Prostate gland (tissue), 2 donors: ENCODE results near the gene ACIN1. TPM values are rescaled to one million over a fixed set of nuclear protein-coding genes. Genes with fewer than 3 reads are reported as not detected.

Source experiments
- DNase-seq: peaks from one replicate; pipeline ENCODE4 v3.0.0-alpha.2; 2019; ENCODE audit warnings: low spot score
- H3K27ac ChIP-seq, 2 donors: fragments of 200-600 bp; sonication (generic); 2 replicates each; pipeline ENCODE4 v1.5.1; 2017 to 2019
- H3K27me3 ChIP-seq: fragments of 200-600 bp; sonication (generic); replicated peaks from 2 replicates; pipeline ENCODE4 v1.5.1; 2019; ENCODE audit not compliant: insufficient read depth
- H3K36me3 ChIP-seq, 2 donors: fragments of 200-600 bp; sonication (generic); 1 replicate in 1 of 2; 2 replicates in 1 of 2; pipeline versions ENCODE4 v1.5.1 to v1.8.1; 2017 to 2019
- H3K4me1 ChIP-seq: fragments of 200-600 bp; sonication (generic); replicated peaks from 2 replicates; pipeline ENCODE4 v1.5.1; 2019
- H3K4me3 ChIP-seq, 2 donors: fragments of 200-600 bp; sonication (generic); 2 replicates each; pipeline ENCODE4 v1.5.1; 2017 to 2019
- H3K9me3 ChIP-seq: fragments of 200-600 bp; sonication (generic); 2 replicates; pipeline ENCODE4 v1.5.1; 2017
- CTCF ChIP-seq, 4 experiments: fragments of 200-600 bp in 2 of 4; fragments of 450-650 bp in 2 of 4; sonication (generic) in 2 of 4; IDR thresholded peaks; 1 replicate in 3 of 4; 2 replicates in 1 of 4; pipeline ENCODE4 v1.5.1; 2016 to 2019; ENCODE audit warnings: antibody characterized with exemption in 4 of 4, mild to moderate bottlenecking in 2 of 4, moderate library complexity in 2 of 4
- POLR2A ChIP-seq: fragments of 450-650 bp; IDR thresholded peaks from one replicate; pipeline ENCODE4 v1.6.1; 2016; ENCODE audit warnings: antibody characterized with exemption, mild to moderate bottlenecking
- POLR2AphosphoS5 ChIP-seq: sonication (generic); formaldehyde crosslinking; IDR thresholded peaks from one replicate; pipeline ENCODE4 v1.6.1; 2017; ENCODE audit warnings: antibody characterized with exemption
- WGBS: methylation state at CpG from one replicate; pipeline ENCODE4 v1.1.5; 2018; 5-methylcytosine and 5-hydroxymethylcytosine counted together
- intact Hi-C: fragments of 100-400 bp; cut with DNase I; formaldehyde crosslinking; loops from one replicate; pipeline ENCODE4 v1.14.2; 2022
- total RNA-seq, 2 donors: library from RNA; depleted of rRNA; stranded (reverse); fragments of >200 nt; gene quantifications; one replicate each; pipeline ENCODE4 v1.1.0, GENCODE V29; 2016

The ACIN1 gene
- total RNA-seq, 2 donors from 2014 or later, result 86.6 to 168 TPM

GRCh38 chr14:23028799-23029198, 66.1 kb downstream of the ACIN1 start:
- Histone ChIP-seq H3K27ac (no peak overlapping the region), H3K9me3 (no peaks in the 10 kb centered on the region), H3K36me3 (peaks cover 0 to 12% of the 10 kb centered on the region in 2 donors), H3K4me1 (peaks cover 6% of the 10 kb centered on the region), H3K27me3 (no peaks in the 10 kb centered on the region), H3K4me3 (no peak overlapping the region)
- WGBS, result 83% methylated on average over 2 of the region's 2 CpGs
- no peak for TF ChIP-seq CTCF (IDR thresholded peaks at IDR 0.05)
- no peak for TF ChIP-seq POLR2AphosphoS5
- TF ChIP-seq POLR2A, result no peak
- no peak for DNase-seq
- intact Hi-C loops, result no loop called here

- intact Hi-C loops, result no loop called here
- Histone ChIP-seq H3K27me3 (no peaks in the 10 kb centered on the region), H3K4me3 (no peak overlapping the region), H3K27ac (no peak overlapping the region), H3K36me3 (no peaks in the 10 kb centered on the region), H3K9me3 (no peaks in the 10 kb centered on the region), H3K4me1 (no peaks in the 10 kb centered on the region)
- DNase-seq, result no peak
- TF ChIP-seq POLR2A (no peak), POLR2AphosphoS5 (no peak), CTCF (IDR thresholded peaks at IDR 0.05) (no peak)
- WGBS, result 63% methylated on average over 4 of the region's 4 CpGs
Observed at GRCh38 chr14:23025151-23025814, 69.7 kb downstream of the ACIN1 start.

- no peaks in the 10 kb centered on the region for H3K9me3 ChIP-seq
- no peak for TF ChIP-seq CTCF (IDR thresholded peaks at IDR 0.05)
- no peak for TF ChIP-seq POLR2AphosphoS5
- no peak for TF ChIP-seq POLR2A
- H3K27ac ChIP-seq, result no peak overlapping the region
- H3K4me3 ChIP-seq, result no peak overlapping the region
- H3K27me3 ChIP-seq, result no peaks in the 10 kb centered on the region
- H3K4me1 ChIP-seq, result no peaks in the 10 kb centered on the region
- intact Hi-C loops, result no loop called here
- 70% methylated on average over 7 of the region's 7 CpGs for WGBS
- H3K36me3 ChIP-seq, result no peaks in the 10 kb centered on the region
- no peak for DNase-seq
Observed at GRCh38 chr14:23024612-23025075, 70.3 kb downstream of the ACIN1 start.

- intact Hi-C loops, result no loop called here
- Histone ChIP-seq H3K9me3 (no peaks in the 10 kb centered on the region), H3K4me1 (no peaks in the 10 kb centered on the region), H3K4me3 (no peak overlapping the region), H3K36me3 (no peaks in the 10 kb centered on the region), H3K27me3 (no peaks in the 10 kb centered on the region), H3K27ac (no peak overlapping the region)
- 92% methylated on average over 2 of the region's 2 CpGs for WGBS
- no peak for DNase-seq
- TF ChIP-seq CTCF (IDR thresholded peaks at IDR 0.05) (no peak), POLR2A (no peak), POLR2AphosphoS5 (no peak)
Observed at GRCh38 chr14:23023795-23024152, 71.2 kb downstream of the ACIN1 start.

- TF ChIP-seq POLR2A (no peak), POLR2AphosphoS5 (no peak), CTCF (IDR thresholded peaks at IDR 0.05) (no peak)
- no peak overlapping the region for H3K27ac ChIP-seq
- H3K4me3 ChIP-seq, result no peak overlapping the region
- H3K9me3 ChIP-seq, result no peaks in the 10 kb centered on the region
- no peak for DNase-seq
- intact Hi-C loops, result no loop called here
- 86% methylated on average over 8 of the region's 8 CpGs for WGBS
- H3K4me1 ChIP-seq, result no peaks in the 10 kb centered on the region
- H3K36me3 ChIP-seq, result no peaks in the 10 kb centered on the region
- H3K27me3 ChIP-seq, result no peaks in the 10 kb centered on the region
Observed at GRCh38 chr14:23023022-23023794, 71.7 kb downstream of the ACIN1 start.
